ENCODE data around the gene CCND1.

CCND1 gene

GRCh38 chr11:69651834-69652620 lies 11.1 kb downstream of the CCND1 start:
- in situ Hi-C loops (cut with HindIII; ENCODE audit: low sequenced_read_pairs), result loop anchor here (10.0 to 25.0 kb wide), 3 partner anchors 240 to 537 kb away; no protein-coding TSS in a partner anchor

GRCh38 chr11:69652999-69653398 lies 12.0 kb downstream of the CCND1 start:
- in situ Hi-C loops (cut with HindIII; ENCODE audit: low sequenced_read_pairs), result loop anchor here (10.0 to 25.0 kb wide), 3 partner anchors 241 to 538 kb away; no protein-coding TSS in a partner anchor

GRCh38 chr11:69653406-69653960 lies 12.5 kb downstream of the CCND1 start:
- in situ Hi-C loops (cut with HindIII; ENCODE audit: low sequenced_read_pairs), result loop anchor here (10.0 to 25.0 kb wide), 3 partner anchors 241 to 539 kb away; no protein-coding TSS in a partner anchor

GRCh38 chr11:69654001-69654659 lies 13.2 kb downstream of the CCND1 start:
- in situ Hi-C loops (cut with HindIII; ENCODE audit: low sequenced_read_pairs), result loop anchor here (10.0 to 25.0 kb wide), 3 partner anchors 242 to 539 kb away; no protein-coding TSS in a partner anchor

- in situ Hi-C loops (cut with HindIII; ENCODE audit: low sequenced_read_pairs), result loop anchor here (10.0 to 25.0 kb wide), 3 partner anchors 243 to 540 kb away; no protein-coding TSS in a partner anchor
Measured at GRCh38 chr11:69654660-69655478, 13.9 kb downstream of the CCND1 start.

- in situ Hi-C loops (cut with HindIII; ENCODE audit: low sequenced_read_pairs), result loop anchor here (10.0 to 25.0 kb wide), 3 partner anchors 243 to 541 kb away; no protein-coding TSS in a partner anchor
Measured at GRCh38 chr11:69655479-69656428, 14.8 kb downstream of the CCND1 start.

GRCh38 chr11:69656536-69657455 lies 15.8 kb downstream of the CCND1 start:
- in situ Hi-C loops (cut with HindIII; ENCODE audit: low sequenced_read_pairs), result loop anchor here (10.0 to 25.0 kb wide), 3 partner anchors 244 to 542 kb away; no protein-coding TSS in a partner anchor

- in situ Hi-C loops (cut with HindIII; ENCODE audit: low sequenced_read_pairs), result loop anchor here (10.0 to 25.0 kb wide), 3 partner anchors 245 to 543 kb away; no protein-coding TSS in a partner anchor
Measured at GRCh38 chr11:69657456-69657910, 16.5 kb downstream of the CCND1 start.

GRCh38 chr11:69657911-69658625 lies 17.1 kb downstream of the CCND1 start:
- in situ Hi-C loops (cut with HindIII; ENCODE audit: low sequenced_read_pairs), result loop anchor here (10.0 to 25.0 kb wide), 3 partner anchors 246 to 543 kb away; no protein-coding TSS in a partner anchor

- in situ Hi-C loops (cut with HindIII; ENCODE audit: low sequenced_read_pairs), result loop anchor here (10.0 to 25.0 kb wide), 3 partner anchors 247 to 544 kb away; no protein-coding TSS in a partner anchor
Measured at GRCh38 chr11:69658626-69659450, 17.9 kb downstream of the CCND1 start.

GRCh38 chr11:69659591-69659990 lies 18.6 kb downstream of the CCND1 start:
- in situ Hi-C loops (cut with HindIII; ENCODE audit: low sequenced_read_pairs), result loop anchor here (10.0 to 25.0 kb wide), 3 partner anchors 247 to 545 kb away; no protein-coding TSS in a partner anchor

- in situ Hi-C loops (cut with HindIII; ENCODE audit: low sequenced_read_pairs), result loop anchor here (25.0 kb wide), 2 partner anchors 248 to 423 kb away; no protein-coding TSS in a partner anchor
Measured at GRCh38 chr11:69660001-69660500, 19.1 kb downstream of the CCND1 start.

GRCh38 chr11:69661413-69661715 lies 20.4 kb downstream of the CCND1 start:
- in situ Hi-C loops (cut with HindIII; ENCODE audit: low sequenced_read_pairs), result loop anchor here (25.0 kb wide), 2 partner anchors 249 to 424 kb away; no protein-coding TSS in a partner anchor

- in situ Hi-C loops (cut with HindIII; ENCODE audit: low sequenced_read_pairs), result loop anchor here (25.0 kb wide), 2 partner anchors 250 to 425 kb away; no protein-coding TSS in a partner anchor
Measured at GRCh38 chr11:69662021-69662698, 21.2 kb downstream of the CCND1 start.

- in situ Hi-C loops (cut with HindIII; ENCODE audit: low sequenced_read_pairs), result loop anchor here (25.0 kb wide), 2 partner anchors 251 to 426 kb away; no protein-coding TSS in a partner anchor
Measured at GRCh38 chr11:69662806-69663205, 21.9 kb downstream of the CCND1 start.
